CD4-positive, alpha-beta T cell treated with Interferon alpha-2 for 1 hour (primary cell): ENCODE data around the gene NOMO2.
"Not testable (repeated sequence)": the region's sequence is repeated elsewhere in the genome, so short reads cannot be mapped to it uniquely, and the experiment has no call there.

Experiments
- DNase-seq, 2 donors: peaks; one replicate each; pipeline ENCODE4 v3.0.0-alpha.2; 2020 to 2022

Gene NOMO2

DNA sequence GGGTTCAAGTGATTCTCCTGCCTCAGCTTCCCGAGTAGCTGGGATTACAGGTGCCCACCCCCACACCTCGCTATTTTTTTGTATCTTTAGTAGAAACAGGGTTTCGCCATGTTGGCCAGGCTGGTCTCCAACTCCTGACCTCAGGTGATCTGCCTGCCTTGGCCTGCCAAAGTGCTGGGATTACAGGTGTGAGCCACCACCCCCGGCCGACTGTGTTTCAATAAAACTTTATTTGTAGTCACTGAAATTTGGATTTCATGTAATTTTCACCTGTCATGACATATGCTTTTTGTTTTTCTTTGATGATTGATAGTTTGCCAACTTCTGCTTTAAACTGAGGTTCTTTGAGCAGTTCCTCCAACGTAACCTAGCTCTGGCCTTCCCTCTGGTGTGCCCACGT lies 12.0 kb upstream of the NOMO2 start:
- DNase-seq = not testable (repeated sequence)

DNA sequence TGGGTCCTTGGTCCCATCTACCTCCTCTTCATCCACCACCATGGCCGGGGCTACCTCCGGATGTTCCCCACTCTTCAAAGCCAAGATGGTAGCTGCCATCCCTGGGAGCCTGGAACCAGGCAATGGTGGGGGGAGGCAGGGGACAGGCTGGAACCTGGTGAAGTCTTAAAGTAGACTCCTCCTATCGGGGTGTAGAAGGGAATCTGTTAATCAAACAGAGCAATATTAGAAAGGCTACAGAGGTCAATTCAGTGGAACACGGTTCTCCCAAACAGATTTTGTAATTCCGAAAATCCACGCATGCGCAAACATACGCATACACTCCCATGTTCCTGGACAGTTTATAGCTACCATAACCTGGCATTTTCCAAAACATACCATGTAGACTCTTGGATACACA lies 11.1 kb upstream of the NOMO2 start:
- DNase-seq = not testable (repeated sequence)

DNA sequence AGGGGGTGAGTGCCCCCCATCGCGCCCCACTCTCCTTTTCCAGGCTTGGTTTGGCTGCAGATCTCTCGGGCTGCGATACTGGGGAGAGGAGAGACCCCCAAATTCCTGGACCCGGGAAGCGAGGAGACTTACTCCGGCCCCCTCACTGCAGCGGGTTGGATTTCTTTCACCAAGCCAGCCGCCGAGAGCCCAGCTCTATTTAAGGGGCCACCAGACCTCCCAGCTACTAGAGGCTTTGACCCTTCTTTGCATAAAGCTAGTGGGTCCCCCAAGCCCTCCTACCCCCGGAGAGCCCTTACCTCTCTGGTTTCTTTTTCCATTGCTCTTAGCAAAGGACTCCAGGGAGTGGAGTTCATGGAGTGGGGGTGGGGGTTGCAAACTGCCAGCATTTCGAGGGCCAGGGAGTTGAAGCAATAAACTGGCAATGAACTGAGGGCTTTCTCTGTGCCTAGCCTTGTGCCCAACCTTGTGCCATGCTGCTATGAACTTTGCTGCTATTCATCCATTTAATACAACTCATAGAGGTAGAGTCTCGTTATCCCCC lies 9.5 kb upstream of the NOMO2 start:
- not testable (repeated sequence) for DNase-seq

DNA sequence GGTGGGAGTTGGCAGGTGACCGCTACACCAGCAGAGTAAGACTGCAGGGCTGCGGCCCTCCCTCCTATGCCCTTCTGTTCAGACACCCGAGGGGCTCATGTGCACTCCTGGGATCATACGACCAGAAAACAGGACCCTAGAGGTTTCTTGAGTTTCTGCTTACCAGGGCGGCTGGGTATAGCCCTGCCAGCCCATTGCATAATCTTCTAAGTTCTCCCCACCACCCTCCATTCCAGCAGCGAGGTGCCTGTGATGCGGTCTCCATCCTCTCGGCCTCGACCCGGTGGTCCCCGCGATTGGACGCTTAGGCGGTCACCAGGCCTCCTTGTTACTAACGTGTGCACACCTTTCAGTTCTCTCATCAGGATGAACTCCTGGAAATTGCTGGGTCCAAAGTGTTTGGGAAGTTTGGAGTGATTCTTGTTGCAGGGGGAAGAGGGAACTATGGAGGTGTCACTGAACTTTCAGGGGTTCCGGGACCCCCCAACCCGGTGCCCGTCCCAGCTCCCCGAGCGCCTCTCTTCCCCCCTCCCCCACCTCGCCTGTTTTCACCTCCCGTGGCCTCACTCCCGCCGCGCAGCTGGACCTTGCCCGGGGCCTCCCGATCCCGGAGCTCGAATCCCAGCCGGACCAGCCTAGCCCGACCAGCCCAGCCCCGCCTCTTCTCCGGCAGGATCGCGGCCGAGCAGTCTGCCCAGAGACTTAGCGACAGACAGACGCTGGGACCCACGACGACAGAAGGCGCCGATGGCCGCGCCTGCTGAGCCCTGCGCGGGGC lies 8.8 kb upstream of the NOMO2 start:
- not testable (repeated sequence) for DNase-seq

DNA sequence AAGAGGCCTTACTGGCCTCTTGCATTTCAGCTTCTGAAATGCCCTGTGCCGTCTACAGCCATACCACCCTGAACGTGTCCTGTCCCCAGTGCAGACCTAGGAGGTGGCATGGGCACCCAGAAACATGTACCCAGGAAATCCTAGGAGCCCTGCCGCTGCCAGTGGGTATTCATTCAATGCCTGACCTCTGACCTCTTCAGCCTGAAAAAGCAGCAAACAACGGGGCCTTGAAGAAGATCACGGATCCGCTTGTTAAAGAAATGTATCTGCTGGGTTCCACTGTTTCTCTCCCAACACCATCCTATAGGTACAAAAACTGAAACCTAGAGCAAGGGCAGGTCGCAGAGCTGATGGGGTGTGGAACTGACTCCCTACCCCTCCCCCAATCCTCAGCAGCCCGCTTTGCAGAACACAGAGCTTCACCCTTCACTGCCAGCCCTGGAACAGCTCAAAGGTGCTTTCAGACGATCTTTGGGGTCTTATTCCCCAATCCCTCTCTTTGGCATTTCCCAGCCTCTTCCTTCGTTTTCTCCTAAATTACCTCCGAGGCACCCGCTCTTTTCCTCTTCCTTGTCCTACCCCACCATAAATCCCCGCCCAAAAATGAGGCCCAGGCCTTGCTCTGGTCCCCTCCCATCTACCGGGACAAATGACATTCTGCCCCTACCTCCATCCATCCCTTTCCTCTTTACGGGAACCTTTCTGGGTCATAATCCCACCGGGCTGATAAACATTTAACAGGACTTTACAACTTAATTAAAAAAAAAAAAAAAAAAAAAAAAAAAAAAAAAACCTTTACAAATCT lies 1.3 kb downstream of the NOMO2 start:
- DNase-seq = not testable (repeated sequence)

DNA sequence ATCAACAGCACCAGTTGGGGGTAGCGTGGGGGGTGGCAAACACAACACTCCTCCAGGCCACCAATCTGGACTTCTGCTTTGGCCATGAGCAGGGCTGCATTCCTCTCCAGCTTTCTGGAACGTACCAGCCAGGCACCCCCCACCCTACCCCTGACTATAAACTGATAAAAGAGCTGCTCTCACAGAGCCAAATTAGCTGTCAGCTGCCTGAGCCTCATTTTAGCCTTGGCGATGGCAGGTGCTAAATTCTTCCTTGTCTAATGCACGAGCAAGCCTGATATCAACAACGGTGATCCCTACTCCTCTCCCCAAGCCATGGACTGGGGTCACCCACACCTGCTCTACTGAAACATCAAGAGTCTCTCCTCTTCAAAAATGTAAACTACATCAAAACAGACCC lies 8.2 kb downstream of the NOMO2 start:
- DNase-seq = not testable (repeated sequence)

DNA sequence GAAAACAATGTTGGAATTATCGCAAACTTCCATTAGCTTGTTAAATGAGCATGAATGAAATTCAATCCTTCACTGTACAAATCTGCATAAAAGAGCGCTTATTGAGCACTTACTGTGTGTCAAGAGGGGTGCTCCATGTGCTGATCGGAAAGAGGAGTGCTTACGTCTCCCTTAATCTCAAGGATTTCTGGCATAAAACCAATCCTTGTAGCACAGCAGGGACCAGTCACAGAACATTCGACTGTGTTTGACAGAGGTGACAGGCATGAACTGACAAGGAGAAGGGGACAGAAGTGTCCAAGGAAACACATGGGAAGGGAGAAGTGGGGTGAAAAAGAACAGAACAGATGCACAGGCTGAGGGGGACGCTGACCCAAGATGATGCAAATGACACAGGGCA lies 14.5 kb downstream of the NOMO2 start:
- DNase-seq = not testable (repeated sequence)

DNA sequence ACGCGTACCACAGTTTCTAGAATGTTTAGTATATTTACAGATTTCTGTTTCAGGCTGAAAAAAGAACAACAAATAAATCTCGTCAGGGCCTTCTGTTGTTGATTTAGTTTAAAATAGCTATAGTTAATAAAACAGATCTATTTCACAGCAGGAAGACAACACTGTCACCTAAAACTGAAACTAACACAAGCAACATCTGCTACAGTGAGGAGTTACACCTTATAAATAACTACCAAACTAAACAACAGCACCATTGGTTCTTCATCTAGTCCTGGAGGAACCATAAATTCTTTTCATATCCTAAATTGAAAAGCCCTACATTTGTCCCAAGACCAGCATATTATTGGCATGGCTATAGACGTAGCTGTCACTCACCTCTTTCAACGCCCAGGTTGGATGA lies 15.0 kb downstream of the NOMO2 start:
- not testable (repeated sequence) for DNase-seq

DNA sequence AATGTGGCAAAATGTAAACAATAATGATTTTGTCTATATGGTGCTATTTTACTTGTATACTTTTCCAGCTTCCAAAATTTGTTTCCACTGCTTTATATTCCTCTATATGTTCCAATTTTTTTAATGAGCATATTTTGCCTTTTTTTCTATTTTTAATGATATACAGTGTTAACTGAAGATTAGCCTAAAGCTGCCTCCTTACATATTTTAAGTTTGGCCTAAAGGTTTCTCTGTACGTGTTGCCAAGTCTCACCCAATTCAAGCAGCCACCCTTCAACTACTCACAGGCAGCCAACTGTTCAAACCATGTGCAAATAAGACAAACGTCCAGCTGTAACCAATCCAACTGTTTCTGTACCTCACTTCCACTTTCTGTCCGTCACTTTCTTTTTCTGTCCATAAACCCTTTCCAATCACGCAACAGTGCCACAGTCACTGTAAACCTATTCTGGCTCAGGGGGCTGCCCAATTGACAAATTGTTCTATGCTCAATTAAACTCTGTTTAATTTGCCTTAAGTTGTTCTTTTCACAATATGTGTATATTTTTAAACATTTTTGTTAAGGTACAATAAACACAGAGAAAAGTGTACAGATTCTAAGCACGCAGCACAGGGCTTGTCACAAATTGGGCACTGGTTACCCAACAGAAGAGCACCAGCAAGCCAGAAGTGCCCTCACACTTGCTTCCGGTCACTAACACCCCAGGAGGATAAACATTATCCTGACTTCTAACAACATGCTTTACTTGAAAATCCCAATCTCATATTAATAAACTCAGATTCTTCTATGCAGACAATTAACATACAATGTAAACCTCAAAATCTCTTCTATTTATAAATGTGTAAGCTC lies 17.4 kb downstream of the NOMO2 start:
- DNase-seq = not testable (repeated sequence)

DNA sequence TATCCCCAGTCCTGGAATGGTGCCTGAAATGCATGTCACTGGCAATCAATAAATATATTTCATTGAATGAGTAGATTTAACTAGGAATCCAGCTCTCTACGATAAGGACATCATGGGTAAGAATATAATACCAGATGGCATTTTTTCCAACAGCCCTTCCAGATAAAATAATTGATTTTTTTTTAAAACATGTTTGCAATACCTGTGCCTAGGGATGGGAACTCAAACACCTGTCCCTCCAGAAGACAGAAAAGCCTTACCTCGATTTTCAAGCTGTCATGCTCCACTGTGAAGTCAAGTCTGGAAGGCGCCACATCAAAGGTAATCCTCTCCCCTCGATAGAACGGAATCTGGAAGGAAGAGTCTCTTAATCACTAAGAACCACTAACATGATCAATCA lies 20.0 kb downstream of the NOMO2 start:
- DNase-seq = not testable (repeated sequence)

DNA sequence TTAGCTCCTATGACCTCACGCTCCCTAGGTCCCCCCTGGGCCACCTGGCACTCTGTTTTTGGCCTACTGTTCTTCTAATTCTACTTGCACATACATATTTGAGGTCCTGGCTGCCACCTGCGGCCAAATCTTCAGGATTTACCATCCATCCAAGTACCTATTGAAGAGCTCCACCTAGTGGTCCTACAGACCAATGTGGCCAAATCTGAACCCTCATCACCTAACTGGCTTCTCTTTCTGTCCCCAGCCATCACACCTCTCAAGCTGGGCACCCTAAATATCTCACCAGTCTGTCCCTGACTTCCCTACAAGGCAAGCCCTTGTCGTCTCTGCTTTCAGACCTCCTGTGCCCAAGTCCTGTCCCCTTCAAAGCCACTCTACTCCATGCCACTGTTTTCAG lies 24.9 kb downstream of the NOMO2 start:
- DNase-seq = not testable (repeated sequence)

DNA sequence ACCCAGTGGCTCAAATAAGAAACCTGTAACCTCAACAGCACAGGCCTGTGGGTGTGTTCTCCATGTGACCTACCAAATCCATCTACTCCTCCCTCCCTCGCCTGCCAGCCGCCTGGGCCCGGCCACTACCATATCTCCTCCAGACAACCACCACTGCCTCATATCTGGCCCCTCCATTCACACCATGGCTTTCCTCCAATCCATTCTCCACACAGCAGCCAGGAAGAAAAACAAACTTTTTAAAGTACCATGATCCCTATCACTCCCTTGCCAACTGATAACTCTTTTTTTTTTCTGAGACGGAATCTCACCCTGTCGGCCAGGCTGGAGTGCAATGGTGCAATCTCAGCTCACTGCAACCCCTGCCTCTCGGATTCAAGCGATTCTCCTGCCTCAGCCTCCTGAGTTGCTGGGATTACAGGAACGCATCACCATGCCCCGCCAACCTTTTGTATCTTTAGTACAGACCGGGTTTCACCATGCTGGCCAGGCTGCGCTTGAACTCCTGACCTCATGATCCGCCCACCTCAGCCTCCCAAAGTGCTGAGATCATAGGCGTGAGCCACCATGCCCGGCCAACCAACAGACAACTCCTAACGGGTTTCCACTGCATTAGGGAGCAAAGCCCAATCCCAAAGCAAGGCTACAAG lies 26.3 kb downstream of the NOMO2 start:
- DNase-seq = not testable (repeated sequence)

DNA sequence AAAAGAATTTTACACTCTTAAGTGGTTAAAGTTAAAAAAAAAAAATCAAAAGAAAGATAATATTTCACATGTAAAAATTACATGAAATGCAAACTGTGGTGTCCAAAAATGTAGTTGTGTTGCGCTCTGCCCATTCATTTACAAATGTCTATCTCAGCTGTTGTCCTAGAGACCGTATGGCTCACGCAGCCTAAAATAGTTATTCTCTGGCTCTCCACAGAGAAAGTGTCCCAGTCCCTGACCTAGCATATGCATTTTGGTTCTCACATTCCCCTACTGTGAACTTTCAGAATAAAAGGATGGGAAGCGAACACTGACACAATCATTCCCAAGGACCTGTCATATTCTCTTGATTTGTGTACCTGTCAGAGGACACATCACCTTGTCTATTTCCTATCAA lies 27.6 kb downstream of the NOMO2 start:
- not testable (repeated sequence) for DNase-seq

DNA sequence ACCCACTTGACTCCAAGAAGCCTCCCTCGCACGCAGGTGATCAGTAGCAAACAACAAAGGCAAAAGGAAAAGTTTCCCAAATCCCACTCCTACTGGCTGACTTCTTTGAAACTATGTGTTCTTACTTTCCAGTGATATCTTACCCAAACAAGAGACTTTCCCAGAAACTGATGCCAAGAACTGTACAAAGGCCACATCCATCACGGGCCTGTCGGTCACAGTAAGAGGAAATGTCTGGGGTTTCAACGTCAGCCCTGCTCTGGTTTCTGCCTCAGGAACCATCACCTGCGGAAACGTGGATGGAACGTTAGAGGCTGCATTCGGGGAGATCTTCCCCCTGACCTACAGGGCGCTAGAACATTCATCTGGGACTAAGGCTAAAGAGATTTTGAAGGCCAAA lies 30.6 kb downstream of the NOMO2 start:
- DNase-seq = not testable (repeated sequence)

DNA sequence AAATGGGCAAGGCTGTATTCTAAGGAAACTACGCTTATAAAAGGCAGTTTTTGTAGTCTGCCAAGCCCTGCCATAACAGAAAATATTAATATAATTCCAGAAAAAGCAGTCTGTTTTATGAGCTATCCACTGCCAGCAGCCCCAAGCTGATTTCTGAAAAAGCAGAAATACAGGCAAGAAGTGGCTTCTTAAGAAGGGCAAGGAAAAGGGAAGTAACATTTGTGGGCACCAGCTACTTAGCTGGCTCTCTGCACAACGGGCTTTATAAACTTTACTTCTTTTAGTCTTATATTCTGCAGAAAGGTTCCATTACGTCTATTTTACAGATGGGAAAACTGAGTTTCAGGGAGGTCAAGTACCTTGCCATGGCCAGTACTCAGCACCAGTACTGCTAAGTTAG lies 31.6 kb downstream of the NOMO2 start:
- DNase-seq = not testable (repeated sequence)

DNA sequence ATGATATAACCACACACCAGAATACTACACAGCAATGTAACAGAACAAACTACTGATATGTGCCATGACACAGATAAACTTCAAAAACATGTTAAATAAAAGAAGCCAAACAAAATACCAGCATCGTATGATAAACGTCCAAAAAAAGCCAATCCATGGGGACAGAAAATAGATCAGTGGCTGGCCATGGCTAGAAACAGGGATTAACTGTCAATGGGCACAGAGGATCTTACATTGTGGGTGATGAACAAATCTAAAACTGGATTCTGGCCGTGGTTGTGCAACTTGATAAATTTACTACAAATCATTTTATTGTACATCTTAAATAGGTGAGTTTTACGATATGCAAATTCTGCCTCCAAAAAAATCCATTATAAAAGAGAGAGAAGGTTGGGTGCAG lies 35.4 kb downstream of the NOMO2 start:
- not testable (repeated sequence) for DNase-seq

DNA sequence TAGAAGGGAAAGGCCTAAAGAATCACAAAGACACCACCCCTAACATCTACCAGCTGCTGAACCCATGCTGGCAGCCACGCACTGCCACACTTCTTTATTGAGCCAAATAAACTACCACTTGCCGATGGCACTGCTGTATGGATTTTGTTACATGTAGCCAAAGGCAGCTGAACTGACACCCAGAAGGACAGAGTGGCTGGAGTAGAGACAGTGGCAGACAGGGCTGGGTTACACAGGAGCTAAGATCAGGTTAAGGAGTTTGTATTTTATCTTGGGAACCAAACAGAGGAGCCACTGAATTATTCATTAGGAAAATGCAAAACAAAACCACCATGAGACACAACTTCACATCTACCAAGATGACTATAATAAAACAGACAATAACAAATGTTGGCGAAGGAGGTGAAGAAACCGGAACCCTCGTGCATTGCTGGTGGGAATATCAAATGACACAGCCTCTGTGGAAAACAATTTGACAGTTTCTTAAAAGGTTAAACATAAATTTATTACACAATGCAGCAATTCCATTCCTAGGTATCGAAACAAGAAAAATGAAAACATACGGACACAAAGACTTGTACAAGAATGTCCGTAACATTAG lies 35.9 kb downstream of the NOMO2 start:
- not testable (repeated sequence) for DNase-seq

DNA sequence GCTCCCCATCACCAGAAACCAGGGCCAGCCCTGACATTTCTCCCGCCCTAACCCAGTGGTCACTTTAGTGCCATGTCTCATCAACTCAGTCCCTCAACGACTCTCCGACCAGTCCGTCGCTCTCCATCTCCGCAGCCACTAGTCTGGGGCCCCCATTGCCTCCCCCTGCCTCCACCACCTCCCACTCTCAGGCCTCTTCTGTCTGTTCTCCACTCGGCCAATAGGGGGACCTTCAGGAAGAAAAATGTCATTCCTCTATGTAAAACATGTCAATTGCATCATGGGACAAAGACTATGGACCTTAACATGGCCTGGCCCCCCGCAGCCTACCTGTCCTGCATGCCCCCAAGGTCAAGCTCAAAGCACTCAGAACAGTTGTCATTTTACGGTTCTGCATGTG lies 39.3 kb downstream of the NOMO2 start:
- not testable (repeated sequence) for DNase-seq

DNA sequence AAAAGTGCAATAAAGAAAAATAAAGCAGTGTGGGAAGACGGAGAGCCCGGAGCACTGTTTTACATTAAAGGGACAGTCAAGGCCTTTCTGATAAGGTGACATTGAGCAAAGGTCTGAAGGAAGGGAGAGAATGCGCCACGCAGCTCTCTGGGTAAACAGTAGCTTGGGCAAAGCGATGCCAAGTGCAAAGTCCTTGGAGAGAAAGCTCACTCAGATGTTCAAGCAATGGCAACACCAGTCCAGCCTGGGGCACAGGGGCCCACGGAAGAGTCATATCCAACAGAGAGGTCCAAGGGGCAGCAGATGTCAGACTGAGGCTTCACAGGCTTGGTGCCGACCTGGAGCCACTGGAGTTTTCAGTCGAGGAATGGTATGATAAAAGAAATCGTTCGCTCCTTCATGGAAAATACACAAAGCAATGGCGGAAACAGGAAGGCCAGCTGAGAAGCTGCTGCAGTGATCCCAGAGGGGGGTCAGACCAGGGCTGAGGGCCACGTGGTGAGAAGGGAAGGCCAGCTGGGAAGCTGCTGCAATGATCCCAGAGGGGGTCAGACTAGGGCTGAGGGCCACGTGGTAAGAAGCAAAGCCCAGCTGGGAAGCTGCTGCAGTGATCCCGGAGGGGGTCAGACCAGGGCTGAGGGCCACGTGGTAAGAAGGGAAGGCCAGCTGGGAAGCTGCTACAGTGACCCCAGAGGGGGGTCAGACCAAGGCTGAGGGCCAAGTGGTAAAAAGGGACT lies 40.3 kb downstream of the NOMO2 start:
- not testable (repeated sequence) for DNase-seq

DNA sequence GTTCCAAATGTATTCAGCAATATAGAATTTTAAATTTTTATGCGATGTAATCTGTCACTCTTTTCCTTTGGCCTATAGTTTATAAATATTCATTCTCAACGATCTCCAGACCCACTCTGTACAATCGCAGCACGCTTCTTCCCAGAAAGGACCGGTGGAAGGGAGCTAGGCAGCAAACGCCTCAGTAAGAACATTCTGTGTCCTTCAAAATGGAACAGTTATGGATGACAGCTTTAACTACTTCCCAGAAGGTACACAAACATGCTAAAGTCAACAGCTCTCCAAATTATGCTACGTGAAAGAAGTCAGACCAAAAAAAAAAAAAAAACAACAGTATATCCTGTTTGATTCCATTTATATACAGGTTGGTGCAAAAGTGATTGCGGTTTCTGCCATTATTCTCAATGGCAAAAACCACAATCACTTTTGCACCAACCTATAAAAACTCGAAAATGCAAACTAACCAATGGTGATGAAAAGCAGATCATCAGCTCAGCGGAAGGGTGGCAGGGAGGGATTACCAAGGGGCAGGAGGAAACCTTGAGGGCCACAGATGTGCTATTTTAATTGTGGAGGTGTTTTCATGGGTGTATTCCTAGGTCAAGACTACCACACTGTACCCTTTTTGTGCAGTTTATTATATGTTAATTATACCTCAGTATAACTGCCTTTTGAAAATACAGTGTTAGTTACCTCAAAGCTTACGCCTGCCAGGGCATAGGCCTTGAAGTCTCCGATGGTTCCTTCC lies 43.2 kb downstream of the NOMO2 start:
- not testable (repeated sequence) for DNase-seq
